Stimulated activated CD8-positive, alpha-beta memory T cell treated with anti-CD3 and anti-CD28 coated beads, Interleukin-4, amount 100 ng/mL, for 24 hours (primary cell): ENCODE results near the gene KRTAP26-1.

Source experiments
- DNase-seq: peaks from one replicate; pipeline ENCODE4 v3.0.0-alpha.2; 2020; ENCODE audit warnings: low read depth

KRTAP26-1 gene, protein sequence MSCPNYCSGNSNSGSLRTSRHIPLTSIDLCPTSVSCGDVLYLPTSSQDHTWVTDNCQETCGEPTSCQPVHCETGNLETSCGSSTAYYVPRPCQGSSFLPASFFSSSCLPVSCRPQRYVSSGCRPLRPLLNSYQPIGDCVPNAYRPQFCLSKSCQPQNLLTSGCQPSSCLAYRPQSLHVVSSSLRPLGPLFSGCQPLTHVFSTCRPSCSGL

DNA sequence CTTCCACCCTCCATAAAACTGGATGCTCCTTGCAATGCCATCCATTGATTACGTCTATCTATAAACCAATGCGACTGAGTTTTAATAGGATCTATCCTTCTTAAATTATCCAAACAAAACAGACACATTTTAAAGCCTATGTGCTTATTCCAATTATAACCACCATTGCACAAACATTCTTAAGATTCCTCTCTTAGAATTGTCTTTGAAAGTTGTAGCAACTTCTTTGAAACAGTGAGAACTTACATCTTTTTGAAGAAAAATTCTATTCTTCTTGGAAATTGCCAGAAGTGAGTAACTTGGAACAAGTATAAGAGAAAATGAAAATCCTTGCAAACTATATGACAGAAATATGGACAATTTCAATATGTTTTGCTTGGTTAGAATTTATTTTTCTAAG, at the start of gene KRTAP26-1:
Gene KRTAP26-1, minus strand, starts transcription at position 101 of the 400 bp plus-strand sequence. CDS start 280 bp downstream, outside the sequence.
- DNase-seq = no peak

GRCh38 chr21:30355906-30356305, 35.8 kb upstream of the KRTAP26-1 start:
- DNase-seq = no peak

- DNase-seq = no peak
Observed at GRCh38 chr21:30354308-30355005, 34.3 kb upstream of the KRTAP26-1 start.

GRCh38 chr21:30351534-30351933, 31.4 kb upstream of the KRTAP26-1 start:
- no peak for DNase-seq

GRCh38 chr21:30349572-30349971, 29.5 kb upstream of the KRTAP26-1 start:
- DNase-seq = no peak

- no peak for DNase-seq
Observed at GRCh38 chr21:30348506-30348905, 28.4 kb upstream of the KRTAP26-1 start, which contains the start of gene KRTAP23-1. Gene KRTAP23-1, minus strand, starts transcription at chr21:30348606. Its CDS starts 0 bp downstream, at chr21:30348606.

- DNase-seq = no peak
Observed at GRCh38 chr21:30345014-30345413, 24.9 kb upstream of the KRTAP26-1 start.

GRCh38 chr21:30340714-30341573, 20.8 kb upstream of the KRTAP26-1 start:
- DNase-seq = no peak

- no peak for DNase-seq
Observed at GRCh38 chr21:30338717-30339116, 18.6 kb upstream of the KRTAP26-1 start.

- DNase-seq = no peak
Observed at GRCh38 chr21:30337772-30338171, 17.7 kb upstream of the KRTAP26-1 start.

DNA sequence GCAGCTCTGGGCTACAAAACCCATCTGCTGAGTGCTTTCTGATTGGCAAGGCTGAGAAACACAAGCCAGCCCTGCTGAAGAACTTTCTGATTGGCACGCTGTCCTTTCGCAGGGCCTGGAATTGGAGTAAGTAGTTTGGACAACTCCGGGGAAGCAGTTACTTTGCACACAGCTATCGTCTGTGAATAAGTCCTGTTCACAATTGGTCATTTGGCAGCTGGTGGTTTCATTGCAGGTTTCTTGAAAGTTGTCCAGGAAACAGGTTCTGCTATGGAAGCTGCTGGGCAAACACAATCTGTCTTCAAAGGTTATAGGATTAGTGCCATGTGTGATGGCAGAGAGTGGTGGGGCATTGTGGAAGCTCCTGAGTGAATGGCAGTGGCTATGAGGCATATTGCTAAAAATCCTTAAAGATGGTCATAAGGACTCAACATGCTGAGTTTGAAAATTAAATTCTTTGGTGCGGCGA, 17.2 kb upstream of the KRTAP26-1 start, which contains the start of gene KRTAP27-1:
Gene KRTAP27-1, minus strand, starts transcription at position 419 of the 469 bp plus-strand sequence. Its CDS starts 26 bp downstream, at position 393.
- DNase-seq = no peak

- no peak for DNase-seq
Observed at GRCh38 chr21:30336596-30336995, 16.5 kb upstream of the KRTAP26-1 start.

GRCh38 chr21:30333736-30334135, 13.6 kb upstream of the KRTAP26-1 start:
- DNase-seq = no peak

DNA sequence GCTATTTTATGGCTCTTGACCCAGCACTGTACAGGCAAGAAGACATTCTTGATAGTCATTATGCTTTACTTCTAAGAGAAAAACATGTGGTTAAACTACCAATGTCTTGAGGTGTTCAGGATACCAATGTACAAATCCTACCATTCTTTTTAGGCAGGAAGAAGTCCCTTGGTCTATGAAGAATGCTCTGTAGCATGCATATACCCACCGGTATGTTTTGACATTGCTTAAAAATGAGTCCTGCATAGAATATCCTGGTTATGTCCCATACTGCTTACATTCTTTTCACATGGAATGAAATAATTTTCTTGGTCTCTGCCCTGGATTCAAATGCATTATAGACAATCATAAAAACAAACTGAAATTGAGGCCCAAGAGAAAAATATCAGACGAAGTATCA, 12.6 kb upstream of the KRTAP26-1 start:
- DNase-seq = no peak

DNA sequence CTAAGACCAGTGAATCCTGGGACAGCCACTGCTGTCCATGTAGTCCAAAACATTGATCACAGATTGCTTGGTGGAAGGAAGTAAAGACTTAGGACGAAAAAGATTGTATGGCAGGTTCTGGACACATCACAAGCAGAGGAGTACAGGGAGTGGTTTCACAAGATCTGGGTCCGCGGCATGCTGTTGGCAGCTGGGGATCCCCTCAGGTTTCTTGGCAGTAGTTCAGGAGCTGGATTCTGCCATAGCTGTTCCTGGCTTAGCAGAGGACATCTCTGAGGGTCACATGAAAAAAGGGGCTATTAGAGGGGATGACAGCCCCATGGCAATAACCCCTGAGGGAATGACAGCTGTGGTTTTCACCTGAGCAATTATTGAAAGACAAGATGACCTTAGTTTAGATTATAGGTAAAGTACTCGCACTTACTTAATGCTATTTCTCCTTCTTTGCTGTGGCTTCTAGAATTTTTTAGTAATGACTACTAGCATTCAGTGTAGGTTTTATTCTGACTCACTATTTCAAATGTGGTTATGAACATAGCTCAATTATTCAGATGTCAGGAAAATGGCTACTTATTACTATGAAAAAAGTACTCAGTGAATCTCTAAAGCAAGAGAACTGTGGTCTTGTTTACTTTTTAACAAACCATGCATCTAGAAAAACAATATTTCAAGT, 9.2 kb upstream of the KRTAP26-1 start:
- DNase-seq = no peak

DNA sequence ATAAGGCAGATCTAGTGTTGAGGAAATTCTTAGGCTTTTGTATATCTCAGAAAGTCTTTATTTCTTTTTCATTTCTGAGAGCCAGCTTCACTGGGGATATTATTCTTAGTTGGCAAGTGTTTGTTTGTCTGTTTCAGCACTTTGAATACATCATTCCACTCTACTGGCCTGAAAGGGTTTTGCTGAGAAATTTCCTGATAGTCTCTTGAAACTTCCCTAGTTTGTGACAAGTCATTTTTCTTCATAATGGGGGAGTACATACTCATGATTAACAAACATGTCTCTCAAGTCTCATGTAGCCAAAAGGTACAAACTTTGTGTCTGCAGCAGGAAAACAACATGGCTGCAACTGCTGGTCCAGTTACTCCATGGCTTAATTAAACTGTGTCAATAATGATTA, 6.3 kb upstream of the KRTAP26-1 start:
- no peak for DNase-seq

DNA sequence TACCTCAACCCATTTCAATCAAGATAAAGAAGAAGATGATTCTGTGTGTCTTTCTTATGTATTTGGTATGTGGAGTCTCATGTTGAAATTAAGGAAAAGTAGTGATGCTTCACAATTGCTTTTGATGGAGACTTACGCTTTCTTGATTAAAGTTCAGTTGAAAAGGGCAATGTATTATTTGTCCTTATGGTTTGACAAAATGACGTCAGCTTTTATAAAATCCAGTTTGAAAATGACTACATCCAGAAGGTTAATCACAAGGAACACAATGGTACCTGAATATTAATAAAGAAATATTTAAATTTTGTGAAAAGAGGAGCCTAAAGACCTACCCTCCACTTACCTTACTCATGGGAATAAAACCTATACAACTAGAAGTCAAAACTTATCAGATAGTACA, 4.4 kb downstream of the KRTAP26-1 start:
- no peak for DNase-seq

GRCh38 chr21:30306884-30307283, 13.2 kb downstream of the KRTAP26-1 start:
- DNase-seq = no peak

- no peak for DNase-seq
Observed at GRCh38 chr21:30305136-30305535, 15.0 kb downstream of the KRTAP26-1 start.

DNA sequence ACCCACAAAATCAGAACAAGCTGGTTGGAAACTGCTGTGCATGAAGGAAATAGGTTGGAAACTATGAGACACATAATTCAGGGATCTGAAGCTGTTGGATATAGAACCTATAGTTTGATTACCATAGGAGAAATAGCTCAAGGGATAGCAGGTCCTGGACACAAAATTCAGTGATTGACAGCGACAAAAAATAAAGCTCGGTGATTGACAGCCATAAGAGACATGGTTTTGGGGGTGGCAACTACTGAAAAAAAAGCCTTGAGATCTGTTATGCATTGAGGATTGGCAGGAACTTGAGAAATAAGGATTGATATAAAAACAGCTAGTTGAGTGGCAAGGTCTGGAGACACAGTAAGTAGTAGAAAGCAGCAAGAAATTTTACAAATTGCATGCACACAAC, 30.9 kb downstream of the KRTAP26-1 start, which contains the start of gene KRTAP25-1:
Gene KRTAP25-1, minus strand, starts transcription at position 300 of the 400 bp plus-strand sequence. Its CDS starts 24 bp downstream, at position 276.
- DNase-seq = no peak

DNA sequence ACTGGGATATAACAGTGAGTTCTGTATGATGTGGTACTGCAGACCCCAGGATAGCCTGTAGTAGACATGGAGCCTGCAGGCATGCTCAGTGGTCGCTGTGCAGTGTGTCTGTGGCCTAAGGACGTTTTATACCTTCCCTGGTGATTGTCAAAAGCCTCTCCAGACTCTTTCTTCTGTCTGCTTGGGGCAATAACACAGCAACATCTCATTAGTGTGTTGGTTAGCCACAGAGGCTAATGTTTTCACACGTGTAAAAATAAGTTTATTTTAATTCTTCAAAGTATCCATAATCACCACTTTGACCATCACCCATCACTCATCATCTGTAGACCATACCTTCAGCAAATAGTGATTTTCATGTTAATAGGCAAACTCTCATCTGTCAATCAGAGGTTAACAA, 37.3 kb downstream of the KRTAP26-1 start, which contains the start of gene KRTAP24-1:
Gene KRTAP24-1, minus strand, starts transcription at position 101 of the 400 bp plus-strand sequence. Its CDS starts 18 bp downstream, at position 83.
- no peak for DNase-seq
